ENCODE results near the gene WBP1. TPM values are rescaled to one million over a fixed set of nuclear protein-coding genes. Genes with fewer than 3 reads are reported as not detected.
A peak's percentile ranks its signal among the peaks of the same experiment; 100 is the strongest.

The WBP1 gene
- total RNA-seq, 1 experiment from 2014 or later = 67.6 TPM

GRCh38 chr2:74424139-74424992, 33.9 kb upstream of the WBP1 start:
- BruUV-seq (replicated peaks) = no TSS peak
- H3K9me3 ChIP-seq (ENCODE audit: control insufficient read depth, insufficient read depth, low read depth, low read length) = no peaks in the 10 kb centered on the region
- intact Hi-C loops (cut with micrococcal nuclease; ENCODE audit: unreplicated experiment) (no loop called here), in situ Hi-C loops (cut with HindIII; ENCODE audit: low pct_unique_long_range_greater_than_20kb, low sequenced_read_pairs) (no loop called here)
- DNase-seq (ENCODE audit: low read depth, low spot score) (no peak), ATAC-seq (no peak)
- no peak overlapping the region for H3K27ac ChIP-seq (ENCODE audit: low read length)
- no peaks in the 10 kb centered on the region; the same call in none of the 2 replicates for H3K36me3 ChIP-seq (ENCODE audit: control insufficient read depth, insufficient read depth, low read length)
- no peak overlapping the region for H3K4me3 ChIP-seq (ENCODE audit: low read depth in 2 of 2, low read length in 2 of 2)
- peaks cover 4% of the 10 kb centered on the region; the same call in 1 of the 2 replicates for H3K4me1 ChIP-seq (ENCODE audit: control insufficient read depth, insufficient read depth, low read length)
- ChIA-PET POLR2A (no interaction called here), CTCF (interaction anchor here (0.6 kb wide), 1 partner anchor 285 kb away, joined by 3 read pairs; no protein-coding TSS in a partner anchor)
- no peaks in the 10 kb centered on the region for H3K27me3 ChIP-seq (ENCODE audit: control insufficient read depth, insufficient read depth, low read length)
- TF ChIP-seq POLR2AphosphoS5 (IDR thresholded peaks at IDR 0.05; ENCODE audit: low read depth, low read length) (peak; percentile 22; the same call in 1 of the 2 replicates), SIN3A (IDR thresholded peaks at IDR 0.05; ENCODE audit: borderline replicate concordance, insufficient read depth, low read depth, low read length) (no peak), CTCF (IDR thresholded peaks at IDR 0.05) (no peak), REST (IDR thresholded peaks at IDR 0.05; ENCODE audit: insufficient read depth in 1 of 2, low read depth in 2 of 2, low read length in 1 of 2) (no peak)

DNA sequence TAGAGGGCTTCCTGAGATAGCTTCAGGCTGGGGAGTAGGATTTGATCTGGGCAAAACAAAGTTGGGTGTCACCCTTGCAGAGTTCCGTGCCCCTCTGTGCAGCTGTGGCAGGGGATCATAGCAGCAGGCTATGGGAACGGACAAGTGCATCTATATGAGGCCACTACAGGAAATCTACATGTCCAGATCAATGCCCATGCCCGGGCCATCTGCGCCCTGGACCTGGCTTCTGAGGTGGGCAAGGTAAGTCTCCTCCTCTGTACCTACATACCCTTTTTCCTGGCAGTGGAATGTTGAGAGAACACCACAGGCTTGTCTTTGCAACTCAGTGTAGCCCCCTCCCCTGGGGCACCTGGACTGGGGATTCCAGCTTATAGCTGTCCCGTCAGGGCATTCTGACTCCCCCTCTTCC, 33.2 kb upstream of the WBP1 start:
- Histone ChIP-seq H3K36me3 (ENCODE audit: control insufficient read depth, insufficient read depth, low read length) (no peaks in the 10 kb centered on the region; the same call in none of the 2 replicates), H3K27ac (ENCODE audit: low read length) (no peak overlapping the region), H3K4me3 (ENCODE audit: low read depth in 2 of 2, low read length in 2 of 2) (no peak overlapping the region), H3K9me3 (ENCODE audit: control insufficient read depth, insufficient read depth, low read depth, low read length) (no peaks in the 10 kb centered on the region), H3K27me3 (ENCODE audit: control insufficient read depth, insufficient read depth, low read length) (no peaks in the 10 kb centered on the region), H3K4me1 (ENCODE audit: control insufficient read depth, insufficient read depth, low read length) (peaks cover 4% of the 10 kb centered on the region; the same call in 1 of the 2 replicates)
- POLR2A ChIA-PET = no interaction called here
- ATAC-seq (no peak), DNase-seq (ENCODE audit: low read depth, low spot score) (no peak)
- CTCF ChIA-PET = interaction anchor here (0.6 kb wide), 1 partner anchor 286 kb away, joined by 3 read pairs; no protein-coding TSS in a partner anchor
- intact Hi-C loops (cut with micrococcal nuclease; ENCODE audit: unreplicated experiment) = no loop called here
- no peak for TF ChIP-seq REST (IDR thresholded peaks at IDR 0.05; ENCODE audit: insufficient read depth in 1 of 2, low read depth in 2 of 2, low read length in 1 of 2)
- TF ChIP-seq SIN3A (IDR thresholded peaks at IDR 0.05; ENCODE audit: borderline replicate concordance, insufficient read depth, low read depth, low read length) = no peak
- no peak for TF ChIP-seq POLR2AphosphoS5 (IDR thresholded peaks at IDR 0.05; ENCODE audit: low read depth, low read length)
- TF ChIP-seq CTCF (IDR thresholded peaks at IDR 0.05) = no peak
- no peak for TF ChIP-seq TCF7L2 (IDR thresholded peaks at IDR 0.05; ENCODE audit: low read depth, low read length)
- in situ Hi-C loops (cut with HindIII; ENCODE audit: low pct_unique_long_range_greater_than_20kb, low sequenced_read_pairs) = no loop called here
- BruUV-seq (replicated peaks) = no TSS peak
